HG03159 (cell line): Measurements from ENCODE around the gene OR4X2.
"Not testable (repeated sequence)": the region's sequence is repeated elsewhere in the genome, so short reads cannot be mapped to it uniquely, and the experiment has no call there.

Source experiments
- ATAC-seq: cut with Tn5 transposase; IDR thresholded peaks from one replicate; pipeline ENCODE4 v1.9.1; 2021; ENCODE audit warnings: mild to moderate bottlenecking, moderate library complexity; ENCODE audit not compliant: unreplicated experiment

The OR4X2 gene, protein sequence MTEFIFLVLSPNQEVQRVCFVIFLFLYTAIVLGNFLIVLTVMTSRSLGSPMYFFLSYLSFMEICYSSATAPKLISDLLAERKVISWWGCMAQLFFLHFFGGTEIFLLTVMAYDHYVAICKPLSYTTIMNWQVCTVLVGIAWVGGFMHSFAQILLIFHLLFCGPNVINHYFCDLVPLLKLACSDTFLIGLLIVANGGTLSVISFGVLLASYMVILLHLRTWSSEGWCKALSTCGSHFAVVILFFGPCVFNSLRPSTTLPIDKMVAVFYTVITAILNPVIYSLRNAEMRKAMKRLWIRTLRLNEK

DNA sequence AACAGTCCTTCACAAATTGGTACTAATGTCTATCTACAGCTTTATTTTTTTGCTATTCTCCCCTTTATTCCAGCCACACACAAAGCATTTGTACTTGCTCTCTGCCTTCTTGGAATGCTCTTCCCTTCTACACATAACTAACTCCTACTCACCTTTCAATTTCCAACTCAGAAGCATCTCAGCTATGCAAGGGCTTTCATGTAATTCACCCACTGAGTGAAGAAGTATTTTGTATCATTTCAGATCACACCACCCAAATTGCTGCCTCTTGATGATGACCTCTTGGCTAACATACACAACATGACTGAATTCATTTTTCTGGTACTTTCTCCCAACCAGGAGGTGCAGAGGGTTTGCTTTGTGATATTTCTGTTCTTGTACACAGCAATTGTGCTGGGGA lies at the start of gene OR4X2:
OR4X2 (plus strand) TSS at position 301 of the 400 bp plus-strand sequence; CDS start at position 301, 0 bp downstream.
- no peak for ATAC-seq

DNA sequence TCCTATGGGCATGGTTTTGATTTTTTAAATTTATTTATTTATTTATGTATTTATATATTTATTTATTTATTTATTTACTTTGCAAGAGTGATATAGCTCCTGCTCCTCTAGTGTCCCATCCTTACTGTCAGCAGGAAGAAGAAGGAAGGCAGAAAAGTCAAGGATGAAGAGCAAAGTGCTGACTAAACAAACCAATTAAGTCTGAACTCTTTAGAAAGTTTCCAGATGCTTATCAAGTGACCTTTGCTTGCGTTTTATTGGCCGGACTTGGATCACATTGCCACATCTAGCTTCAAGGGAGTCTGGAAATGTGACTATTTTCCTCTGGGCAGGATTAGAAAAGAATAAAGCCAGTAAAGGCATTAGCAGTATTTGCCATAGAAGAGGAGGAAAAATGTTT lies 37.0 kb upstream of the OR4X2 start:
- ATAC-seq, result no peak

DNA sequence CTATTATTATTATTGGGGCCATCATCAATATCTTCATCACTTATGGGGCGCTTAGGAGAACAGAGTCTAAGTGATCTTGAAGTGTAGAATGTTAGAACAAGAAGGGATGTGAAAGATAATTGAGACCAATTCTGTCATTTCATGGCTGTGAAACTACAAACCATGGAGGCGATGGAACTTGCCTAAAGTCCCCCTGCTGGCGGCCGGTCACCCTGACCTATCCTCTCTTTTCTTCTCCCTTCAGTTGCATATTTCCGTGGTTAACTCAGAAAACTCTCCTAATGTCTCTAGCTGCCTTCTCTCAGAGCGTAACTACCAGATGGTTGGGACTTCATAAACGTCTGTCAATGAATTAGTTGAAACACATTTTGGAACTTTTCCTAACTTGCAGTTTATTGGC lies 34.9 kb upstream of the OR4X2 start:
- no peak for ATAC-seq

DNA sequence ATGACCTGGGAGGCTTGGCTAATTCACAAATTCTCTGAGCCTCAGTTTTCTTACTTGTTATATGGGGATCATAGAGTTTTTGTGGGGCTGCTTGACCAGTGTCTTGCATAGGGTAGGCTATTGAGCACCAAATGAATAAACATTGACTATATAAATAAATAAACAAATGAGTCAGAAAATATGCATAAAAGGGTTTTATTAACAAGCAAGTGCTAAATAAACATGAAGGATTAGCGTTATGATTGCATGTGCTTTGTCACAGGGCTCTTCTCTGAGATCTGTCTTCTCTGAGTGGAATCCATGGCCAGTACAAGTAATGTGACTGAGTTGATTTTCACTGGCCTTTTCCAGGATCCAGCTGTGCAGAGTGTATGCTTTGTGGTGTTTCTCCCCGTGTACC lies 28.4 kb upstream of the OR4X2 start, which contains the start of gene OR4B1:
OR4B1 (plus strand) TSS at position 301 of the 400 bp plus-strand sequence; CDS start at position 301, 0 bp downstream.
- ATAC-seq, result no peak

DNA sequence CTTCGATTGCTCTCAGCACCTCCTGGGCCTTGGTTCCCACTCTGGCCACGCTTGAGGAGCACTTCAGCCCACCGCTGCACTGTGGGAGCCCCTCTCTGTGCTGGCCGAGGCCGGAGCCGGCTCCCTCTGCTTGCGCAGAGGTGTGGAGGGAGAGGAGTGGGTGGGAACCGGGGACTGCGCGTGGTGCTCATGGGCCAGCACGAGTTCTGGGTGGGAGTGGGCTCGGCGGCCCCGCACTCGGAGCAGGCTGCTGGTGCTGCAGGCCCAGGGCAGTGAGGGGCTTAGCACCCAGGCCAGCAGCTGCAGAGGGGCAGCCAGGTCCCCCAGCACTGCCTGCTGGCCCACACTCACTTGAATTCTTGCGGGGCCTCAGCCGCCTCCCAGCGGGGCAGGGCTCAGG lies 16.1 kb upstream of the OR4X2 start:
- ATAC-seq, result no peak

DNA sequence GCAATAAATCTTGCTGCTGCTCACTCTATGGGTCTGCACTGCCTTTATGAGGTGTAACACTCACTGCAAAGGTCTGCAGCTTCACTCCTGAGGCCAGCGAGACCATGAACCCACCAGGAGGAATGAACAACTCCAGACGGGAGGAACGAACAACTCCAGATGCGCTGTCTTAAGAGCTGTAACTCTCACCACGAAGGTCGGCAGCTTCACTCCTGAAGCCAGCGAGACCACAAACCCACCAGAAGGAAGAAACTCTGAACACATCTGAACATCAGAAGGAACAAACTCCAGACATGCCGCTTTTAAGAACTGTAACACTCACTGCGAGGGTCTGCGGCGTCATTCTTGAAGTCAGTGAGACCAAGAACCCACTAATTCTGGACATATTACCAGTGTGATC lies 14.8 kb upstream of the OR4X2 start:
- ATAC-seq, result not testable (repeated sequence)

DNA sequence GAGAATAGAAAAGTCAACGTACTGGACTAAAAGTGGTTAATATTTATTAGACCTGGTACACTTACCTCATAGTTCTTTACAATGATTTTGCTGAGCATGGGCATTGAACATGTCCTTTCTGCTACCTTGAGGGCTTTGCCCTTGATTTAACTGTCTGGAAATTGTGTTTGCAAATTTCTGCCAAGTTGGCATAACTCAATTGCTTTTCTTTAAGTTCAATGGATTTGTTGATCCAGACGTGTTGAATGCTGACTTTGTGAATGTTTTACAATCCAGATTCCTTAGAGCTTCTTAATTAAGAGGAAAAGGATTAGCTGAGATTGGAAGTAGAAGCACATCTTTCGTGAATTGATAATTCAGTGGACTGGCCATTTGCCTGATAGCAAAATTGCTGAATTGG lies 7.2 kb upstream of the OR4X2 start:
- no peak for ATAC-seq

DNA sequence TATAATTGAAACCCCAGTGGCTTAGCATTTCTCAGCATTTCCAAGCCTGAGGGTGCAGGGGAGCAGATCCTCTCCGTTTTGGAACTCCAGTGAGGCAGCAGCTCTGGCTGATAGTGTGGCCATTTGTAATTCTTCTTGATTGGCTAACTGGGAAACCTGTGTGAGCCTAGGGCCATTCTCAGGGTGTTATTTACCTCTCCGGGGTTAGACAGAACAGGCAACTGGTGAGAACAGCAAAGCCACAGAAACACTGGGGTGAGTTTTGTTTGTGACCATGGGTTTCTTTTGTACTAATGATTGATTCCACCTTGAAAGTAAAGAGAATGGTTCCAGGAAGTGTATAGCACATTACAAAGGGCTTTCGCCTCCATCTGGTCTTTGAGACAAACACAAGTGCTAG lies 2.4 kb upstream of the OR4X2 start:
- ATAC-seq, result no peak

DNA sequence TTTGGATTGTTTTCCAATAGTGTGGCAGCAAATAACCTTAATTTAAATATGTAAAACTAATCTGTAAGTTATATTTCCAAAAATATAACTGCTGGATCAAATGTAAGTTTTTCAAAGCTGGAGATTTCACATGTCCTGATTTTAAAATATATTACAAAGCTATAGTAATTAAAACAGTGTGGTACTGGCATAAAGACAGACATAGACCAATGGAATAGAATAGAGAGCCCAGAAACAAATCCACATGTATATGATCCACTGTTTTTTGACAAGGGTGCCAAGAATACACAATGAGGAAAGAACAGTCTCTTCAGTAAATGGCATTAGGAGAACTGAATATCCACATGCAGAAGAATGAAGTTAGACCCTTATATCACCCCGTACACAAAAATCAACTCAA lies 4.0 kb downstream of the OR4X2 start:
- ATAC-seq, result no peak

DNA sequence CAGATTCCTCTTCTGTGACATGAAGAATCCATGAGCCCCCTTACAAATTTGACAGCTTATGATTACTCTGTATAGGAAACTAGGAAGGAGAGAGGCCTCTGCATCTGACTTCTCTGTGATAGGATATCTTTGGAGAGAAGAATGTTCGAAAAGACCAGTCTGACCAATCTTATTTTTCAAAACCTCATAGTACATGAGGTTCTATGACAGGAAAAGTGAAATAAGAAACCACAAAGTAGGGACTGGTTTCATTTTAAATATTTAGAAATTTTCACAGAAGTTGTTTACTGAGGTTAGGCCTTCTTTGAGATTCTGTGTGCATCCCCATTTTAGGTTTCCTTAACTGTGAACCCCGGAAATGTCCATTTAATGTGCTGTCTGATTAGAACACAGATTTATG lies 16.7 kb downstream of the OR4X2 start:
- ATAC-seq, result no peak

DNA sequence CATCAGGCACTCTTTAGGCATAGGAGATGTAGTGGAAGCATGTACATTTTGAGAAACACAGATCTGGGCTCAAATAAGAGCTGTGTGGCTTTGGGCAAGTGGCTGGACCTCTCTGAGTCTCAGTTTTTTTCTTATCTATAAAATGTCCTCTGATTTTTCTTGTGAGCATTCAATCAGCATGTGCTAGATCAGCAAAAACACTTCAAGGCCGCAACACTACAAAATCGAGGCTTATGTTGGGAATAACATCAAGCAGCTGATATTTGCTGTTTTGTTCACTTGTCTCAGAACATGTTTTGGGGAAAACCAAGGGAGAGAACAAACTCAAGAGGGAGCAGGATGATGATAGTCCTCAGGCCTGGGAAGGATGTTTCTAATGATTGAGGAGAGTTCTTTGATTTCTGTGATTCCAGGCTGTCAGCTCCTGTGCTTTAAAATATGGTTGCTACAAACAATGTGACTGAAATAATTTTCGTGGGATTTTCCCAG lies 18.6 kb downstream of the OR4X2 start, which contains the start of gene OR4X1:
OR4X1 (plus strand) TSS at position 439 of the 489 bp plus-strand sequence; CDS start at position 439, 0 bp downstream.
- no peak for ATAC-seq

DNA sequence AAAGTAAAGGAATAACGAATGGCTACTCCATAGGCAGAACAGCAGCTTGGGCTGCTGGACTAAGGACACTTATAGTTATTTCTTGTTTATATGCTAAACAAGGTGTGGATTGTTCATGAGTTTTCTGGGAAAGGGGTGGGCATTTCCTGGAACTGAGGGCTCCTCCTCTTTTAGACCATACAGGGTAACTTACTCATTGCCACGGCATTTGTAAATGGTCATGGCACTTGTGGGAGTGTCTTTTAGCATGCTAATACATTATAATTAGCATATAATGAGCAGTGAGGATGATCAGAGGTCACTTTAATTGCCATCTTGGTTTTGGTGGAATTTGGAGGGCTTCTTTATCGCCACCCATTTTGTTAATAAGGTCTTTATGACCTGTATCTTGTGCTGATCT lies 25.7 kb downstream of the OR4X2 start:
- no peak for ATAC-seq

DNA sequence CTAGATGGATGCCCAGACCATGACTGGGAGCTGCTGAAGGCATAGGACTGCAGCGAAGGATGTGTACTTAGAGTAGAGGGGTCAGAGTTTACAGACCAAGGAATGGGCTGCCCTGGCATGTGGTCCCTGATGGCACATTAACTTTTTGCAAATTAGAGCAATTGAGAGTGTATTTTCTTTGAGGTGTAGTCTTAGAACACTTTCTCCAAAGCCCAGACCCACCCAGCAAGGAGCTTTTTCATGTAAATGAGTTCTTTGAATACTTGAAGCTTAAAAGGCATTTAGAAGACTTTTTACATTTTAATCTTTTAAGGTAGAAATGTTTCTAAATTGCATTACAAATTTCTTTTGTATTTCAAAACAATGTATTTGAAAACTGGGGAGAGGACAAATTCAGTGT lies 27.7 kb downstream of the OR4X2 start:
- no peak for ATAC-seq
